ENCODE measurements around the gene ZNF268. TPM values are rescaled to one million over a fixed set of nuclear protein-coding genes. Genes with fewer than 3 reads are reported as not detected.

The ZNF268 gene
- 10.7 to 19.4 TPM (median 11.5 TPM) in 5 replicates for total RNA-seq (2022; extraction: Qiagen RNA extraction; ENCODE audit: low read depth)

GRCh38 chr12:133181238-133181959, at the start of gene ZNF268:
TSS of gene ZNF268 (plus strand) at chr12:133181495. CDS start at chr12:133181998, 503 bp downstream.

GRCh38 chr12:133235401-133236112, 54.3 kb downstream of the ZNF268 start, which contains the start of gene ANHX:
TSS of gene ANHX (minus strand) at chr12:133235877. CDS start at chr12:133234356, 1,521 bp downstream.

Other genes starting within 250 kb of the ZNF268 start
- 2.4 to 4.3 TPM (median 3.8 TPM) in 5 replicates for gene ZNF605, start 225.2 kb upstream of the ZNF268 start, total RNA-seq (2022; extraction: Qiagen RNA extraction; ENCODE audit: low read depth)
- 6.8 to 10.0 TPM (median 7.6 TPM) in 5 replicates for gene ZNF26, start 195.1 kb upstream of the ZNF268 start, total RNA-seq (2022; extraction: Qiagen RNA extraction; ENCODE audit: low read depth)
- 10.9 to 15.5 TPM (median 12.9 TPM) in 5 replicates for gene ZNF84, start 144.0 kb upstream of the ZNF268 start, total RNA-seq (2022; extraction: Qiagen RNA extraction; ENCODE audit: low read depth)
- 8.0 to 11.6 TPM (median 8.4 TPM) in 5 replicates for gene ZNF140, start 100.6 kb upstream of the ZNF268 start, total RNA-seq (2022; extraction: Qiagen RNA extraction; ENCODE audit: low read depth)
- gene ZNF891, start 51.2 kb upstream of the ZNF268 start, total RNA-seq (2022; extraction: Qiagen RNA extraction; ENCODE audit: low read depth): 0.24 to 0.41 TPM (median 0.40 TPM) in 5 replicates
- gene ZNF10, start 50.9 kb upstream of the ZNF268 start, total RNA-seq (2022; extraction: Qiagen RNA extraction; ENCODE audit: low read depth): 1.1 to 3.4 TPM (median 1.6 TPM) in 5 replicates
- not detected in 5 replicates for gene ANHX, start 54.4 kb downstream of the ZNF268 start, total RNA-seq (2022; extraction: Qiagen RNA extraction; ENCODE audit: low read depth)

All from A549 treated with ZK216348 at 1 μM for 4 hours (cell line).